CD4-positive, alpha-beta T cell (primary cell): ENCODE measurements around the gene YBX1. TPM values are rescaled to one million over a fixed set of nuclear protein-coding genes. Genes with fewer than 3 reads are reported as not detected.
"Not testable (repeated sequence)": the region's sequence is repeated elsewhere in the genome, so short reads cannot be mapped to it uniquely, and the experiment has no call there.

ENCODE experiments used
- ATAC-seq: fragments of 200-7000 bp; cut with Tn5 transposase; one replicate; pipeline ENCODE4 v1.10.0; 2022; ENCODE audit warnings: mild to moderate bottlenecking; ENCODE audit not compliant: poor library complexity
- CTCF ChIA-PET: fragments of 350-600 bp; sonication (Branson Sonifier 250); formaldehyde crosslinking; loops from one replicate; lab custom pipeline; 2021; ENCODE audit warnings: antibody characterized with exemption, inconsistent platforms; lab: Charles Lee
- POLR2A ChIA-PET: fragments of 350-600 bp; sonication (Branson Sonifier 250); formaldehyde crosslinking; loops from one replicate; lab custom pipeline; 2021; ENCODE audit warnings: antibody characterized with exemption, inconsistent platforms; lab: Charles Lee
- DNase-seq, 14 experiments: peaks; one replicate each; pipeline ENCODE4 v3.0.0-alpha.2; 2013 to 2020; ENCODE audit warnings: mixed read lengths in 2 of 14
- H3K27ac ChIP-seq, 2 donors: one replicate each; pipeline versions ENCODE4 v1.5.1 to v1.7.0; 2013; ENCODE audit warnings: low read length in 2 of 2, low read depth in 1 of 2, mild to moderate bottlenecking in 1 of 2
- H3K27me3 ChIP-seq, 2 experiments: 1 replicate in 1 of 2; 2 replicates in 1 of 2; pipeline versions ENCODE4 v1.6.1 to v1.7.0; 2013; ENCODE audit warnings: low read length in 2 of 2, control low read depth in 1 of 2, mild to moderate bottlenecking in 1 of 2, moderate library complexity in 1 of 2; ENCODE audit not compliant: insufficient read depth in 2 of 2, control insufficient read depth in 1 of 2
- H3K36me3 ChIP-seq: one replicate; pipeline ENCODE4 v1.6.1; 2013; ENCODE audit warnings: low read length, control low read depth; ENCODE audit not compliant: insufficient read depth
- H3K4me1 ChIP-seq: one replicate; pipeline ENCODE4 v1.6.1; 2013; ENCODE audit warnings: low read length, control low read depth; ENCODE audit not compliant: insufficient read depth
- H3K4me3 ChIP-seq: one replicate; pipeline ENCODE4 v1.5.1; 2013; ENCODE audit warnings: mild to moderate bottlenecking, low read length, moderate library complexity
- H3K9me3 ChIP-seq, 2 experiments: 1 replicate in 1 of 2; 2 replicates in 1 of 2; pipeline versions ENCODE4 v1.6.1 to v1.7.0; 2013; ENCODE audit warnings: low read length in 2 of 2, mild to moderate bottlenecking in 2 of 2, control low read depth in 1 of 2, moderate library complexity in 1 of 2; ENCODE audit not compliant: control insufficient read depth in 1 of 2, insufficient read depth in 1 of 2
- H3K27ac Mint-ChIP-seq: one replicate; pipeline ENCODE4 v1.8.0; 2020; ENCODE audit warnings: mixed read lengths
- H3K27me3 Mint-ChIP-seq: one replicate; pipeline ENCODE4 v1.8.0; 2021; ENCODE audit warnings: mixed read lengths
- H3K36me3 Mint-ChIP-seq: one replicate; pipeline ENCODE4 v1.8.0; 2021; ENCODE audit warnings: low read depth, mixed read lengths
- H3K4me1 Mint-ChIP-seq: one replicate; pipeline ENCODE4 v1.8.0; 2021; ENCODE audit warnings: low read depth, mixed read lengths
- H3K4me3 Mint-ChIP-seq: one replicate; pipeline ENCODE4 v1.8.0; 2020; ENCODE audit warnings: mild to moderate bottlenecking, mixed read lengths
- H3K9me3 Mint-ChIP-seq: one replicate; pipeline ENCODE4 v1.8.0; 2020; ENCODE audit warnings: mixed read lengths
- CTCF ChIP-seq: fragments of 200-600 bp; IDR thresholded peaks from one replicate; pipeline ENCODE4 v1.8.0; 2022; ENCODE audit warnings: antibody characterized with exemption, mild to moderate bottlenecking
- intact Hi-C, 2 experiments: fragments of 100-400 bp; cut with DNase I in 1 of 2; cut with micrococcal nuclease in 1 of 2; formaldehyde crosslinking; loops; one replicate each; pipeline versions ENCODE4 v1.15.1 to v1.9.0; 2023 to 2025; cut with DNase I, micrococcal nuclease
- total RNA-seq, 174 experiments: library from RNA in 2 of 174; stranded (reverse) in 2 of 174; gene quantifications; one replicate each; pipeline ENCODE4 v1.2.3 and lab custom pipeline; 2021 to 2026

The YBX1 gene
- total RNA-seq, 2 experiments from 2014 or later = 372 to 389 TPM

GRCh38 chr1:42748461-42749410, 66.5 kb downstream of the YBX1 start:
- no peaks in the 10 kb centered on the region for H3K9me3 Mint-ChIP-seq
- CTCF ChIA-PET = no interaction called here
- intact Hi-C loops = loop anchor here in 1 of 2 experiments (2.0 to 5.0 kb wide), 3 partner anchors 406 to 601 kb away; no protein-coding TSS in a partner anchor
- H3K36me3 ChIP-seq = peaks cover 55% of the 10 kb centered on the region
- no peaks in the 10 kb centered on the region for H3K27me3 Mint-ChIP-seq
- no peak overlapping the region for H3K27ac Mint-ChIP-seq
- no peaks in the 10 kb centered on the region for H3K4me1 ChIP-seq
- no peaks in the 10 kb centered on the region for H3K27me3 ChIP-seq
- H3K27ac ChIP-seq = no peak overlapping the region
- H3K9me3 ChIP-seq = no peaks in the 10 kb centered on the region
- POLR2A ChIA-PET = no interaction called here
- DNase-seq (no peak), ATAC-seq (no peak)
- peaks cover 76% of the 10 kb centered on the region for H3K36me3 Mint-ChIP-seq
- no peaks in the 10 kb centered on the region for H3K4me1 Mint-ChIP-seq
- no peak overlapping the region for H3K4me3 ChIP-seq
- TF ChIP-seq CTCF = no peak
- H3K4me3 Mint-ChIP-seq = no peak overlapping the region

GRCh38 chr1:42750041-42750440, 67.8 kb downstream of the YBX1 start:
- POLR2A ChIA-PET = interaction anchor here (0.6 kb wide), 1 partner anchor 17 kb away, joined by 3 read pairs; the partner anchor contains the start of genes C1orf50 and P3H1
- no peak for ATAC-seq
- H3K36me3 Mint-ChIP-seq = peaks cover 87% of the 10 kb centered on the region

GRCh38 chr1:42751511-42752070, 69.4 kb downstream of the YBX1 start:
- POLR2A ChIA-PET, H3K27ac ChIP-seq, H3K4me3 ChIP-seq, H3K4me1 Mint-ChIP-seq, H3K4me1 ChIP-seq, H3K4me3 Mint-ChIP-seq, CTCF ChIA-PET, ATAC-seq, H3K9me3 ChIP-seq, H3K27me3 Mint-ChIP-seq, H3K27me3 ChIP-seq, DNase-seq, H3K9me3 Mint-ChIP-seq, intact Hi-C loops, H3K27ac Mint-ChIP-seq: not testable (repeated sequence)
- H3K36me3 Mint-ChIP-seq = peaks cover 88% of the 10 kb centered on the region
- peaks cover 80% of the 10 kb centered on the region for H3K36me3 ChIP-seq

More at GRCh38 chr1:42750041-42750440, 67.8 kb downstream of the YBX1 start:
- H3K36me3 ChIP-seq = peaks cover 68% of the 10 kb centered on the region
- H3K27ac Mint-ChIP-seq = no peak overlapping the region
- no peaks in the 10 kb centered on the region for H3K4me1 ChIP-seq
- no peak for DNase-seq
- no peaks in the 10 kb centered on the region for H3K9me3 Mint-ChIP-seq
- no peak overlapping the region for H3K27ac ChIP-seq
- H3K4me3 Mint-ChIP-seq = no peak overlapping the region
- no peaks in the 10 kb centered on the region for H3K27me3 Mint-ChIP-seq
- H3K4me1 Mint-ChIP-seq = no peaks in the 10 kb centered on the region
- intact Hi-C loops = no loop called here
- H3K9me3 ChIP-seq = no peaks in the 10 kb centered on the region
- no peak overlapping the region for H3K4me3 ChIP-seq
- no peak for TF ChIP-seq CTCF
- CTCF ChIA-PET = no interaction called here
- no peaks in the 10 kb centered on the region for H3K27me3 ChIP-seq
